Measurements from ENCODE around the gene GADD45GIP1. TPM values are rescaled to one million over a fixed set of nuclear protein-coding genes. Genes with fewer than 3 reads are reported as not detected.
"Not testable (repeated sequence)": the region's sequence is repeated elsewhere in the genome, so short reads cannot be mapped to it uniquely, and the experiment has no call there.

The GADD45GIP1 gene
- total RNA-seq, 1 donor = 15.2 TPM

DNA sequence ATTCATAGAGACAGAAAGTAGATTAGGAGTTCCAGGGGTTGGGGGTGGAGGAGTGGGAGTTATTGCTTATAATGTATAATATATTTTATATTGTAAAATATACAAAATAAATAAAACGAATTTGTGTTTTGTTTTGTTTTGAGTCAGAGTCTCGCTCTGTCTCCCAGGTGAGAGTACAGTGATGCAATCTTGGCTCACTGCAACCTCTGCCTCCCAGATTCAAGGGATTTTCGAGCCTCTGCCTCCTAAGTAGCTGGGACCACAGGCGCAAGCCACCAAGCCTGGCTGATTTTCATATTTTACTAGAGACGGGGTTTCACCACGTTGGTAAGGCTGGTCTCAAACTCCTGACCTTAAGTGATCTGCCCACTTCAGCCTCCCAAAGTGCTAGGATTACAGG lies 2.5 kb upstream of the GADD45GIP1 start:
- H3K79me2 ChIP-seq (ENCODE audit: insufficient read depth, low read length) = peaks cover 31% of the 10 kb centered on the region
- no peak overlapping the region for H3K27ac ChIP-seq (ENCODE audit: low read depth, low read length)
- no peak for DNase-seq (ENCODE audit: insufficient read length, low spot score, missing footprints)
- H4K20me1 ChIP-seq (ENCODE audit: insufficient read depth, low read length) = no peaks in the 10 kb centered on the region
- peaks cover 13% of the 10 kb centered on the region for H3K4me1 ChIP-seq (ENCODE audit: insufficient read depth, low read length)
- no peaks in the 10 kb centered on the region for H3K9me3 ChIP-seq (ENCODE audit: low read depth, low read length)
- no peaks in the 10 kb centered on the region for H3K27me3 ChIP-seq (ENCODE audit: insufficient read depth, low read length)
- no peak overlapping the region for H2AFZ ChIP-seq (ENCODE audit: low read length)
- H3K4me2 ChIP-seq (ENCODE audit: insufficient read depth, low read length) = no peak overlapping the region
- TF ChIP-seq, protein P1, sequence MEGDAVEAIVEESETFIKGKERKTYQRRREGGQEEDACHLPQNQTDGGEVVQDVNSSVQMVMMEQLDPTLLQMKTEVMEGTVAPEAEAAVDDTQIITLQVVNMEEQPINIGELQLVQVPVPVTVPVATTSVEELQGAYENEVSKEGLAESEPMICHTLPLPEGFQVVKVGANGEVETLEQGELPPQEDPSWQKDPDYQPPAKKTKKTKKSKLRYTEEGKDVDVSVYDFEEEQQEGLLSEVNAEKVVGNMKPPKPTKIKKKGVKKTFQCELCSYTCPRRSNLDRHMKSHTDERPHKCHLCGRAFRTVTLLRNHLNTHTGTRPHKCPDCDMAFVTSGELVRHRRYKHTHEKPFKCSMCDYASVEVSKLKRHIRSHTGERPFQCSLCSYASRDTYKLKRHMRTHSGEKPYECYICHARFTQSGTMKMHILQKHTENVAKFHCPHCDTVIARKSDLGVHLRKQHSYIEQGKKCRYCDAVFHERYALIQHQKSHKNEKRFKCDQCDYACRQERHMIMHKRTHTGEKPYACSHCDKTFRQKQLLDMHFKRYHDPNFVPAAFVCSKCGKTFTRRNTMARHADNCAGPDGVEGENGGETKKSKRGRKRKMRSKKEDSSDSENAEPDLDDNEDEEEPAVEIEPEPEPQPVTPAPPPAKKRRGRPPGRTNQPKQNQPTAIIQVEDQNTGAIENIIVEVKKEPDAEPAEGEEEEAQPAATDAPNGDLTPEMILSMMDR (IDR thresholded peaks at IDR 0.05; ENCODE audit: extremely low read depth, low read depth, low read length) = no peak
- peaks cover 6% of the 10 kb centered on the region for H3K36me3 ChIP-seq (ENCODE audit: insufficient read depth, low read length)
- H3K4me3 ChIP-seq (ENCODE audit: insufficient read depth, low read length) = no peak overlapping the region

GRCh38 chr19:12957389-12957952 lies 448 bp upstream of the GADD45GIP1 start:
- H3K27ac ChIP-seq (ENCODE audit: low read depth, low read length) = peak overlapping the region; percentile 86
- not testable (repeated sequence) for H3K9me3 ChIP-seq (ENCODE audit: low read depth, low read length); DNase-seq (ENCODE audit: insufficient read length, low spot score, missing footprints); H3K27me3 ChIP-seq (ENCODE audit: insufficient read depth, low read length); H4K20me1 ChIP-seq (ENCODE audit: insufficient read depth, low read length)
- peaks cover 20% of the 10 kb centered on the region for H3K36me3 ChIP-seq (ENCODE audit: insufficient read depth, low read length)
- H3K79me2 ChIP-seq (ENCODE audit: insufficient read depth, low read length) = peaks cover 43% of the 10 kb centered on the region
- H3K4me2 ChIP-seq (ENCODE audit: insufficient read depth, low read length) = peak overlapping the region; percentile 92
- peaks cover 33% of the 10 kb centered on the region for H3K4me1 ChIP-seq (ENCODE audit: insufficient read depth, low read length)
- H2AFZ ChIP-seq (ENCODE audit: low read length) = peak overlapping the region; percentile 94
- H3K4me3 ChIP-seq (ENCODE audit: insufficient read depth, low read length) = peak overlapping the region; percentile 96

DNA sequence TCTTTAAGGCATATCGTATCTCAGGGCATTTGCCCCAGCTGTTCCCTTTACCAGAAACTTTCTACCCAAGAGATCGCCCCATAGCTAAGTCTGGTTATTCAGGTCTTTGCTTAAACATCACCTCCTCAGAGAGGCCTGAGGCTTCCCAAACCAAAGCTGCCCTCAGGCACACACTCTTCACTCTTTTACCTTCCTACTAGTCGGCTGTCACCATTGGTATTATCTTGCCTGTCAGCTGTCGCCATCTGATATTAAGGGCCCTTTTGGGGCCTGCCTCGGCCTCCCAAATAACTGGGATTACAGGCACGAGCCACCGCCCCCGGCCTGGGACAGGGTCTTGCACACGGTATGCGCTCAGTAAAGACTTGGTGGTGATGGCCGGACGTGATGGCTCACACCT lies 1.0 kb downstream of the GADD45GIP1 start:
- Histone ChIP-seq H2AFZ (ENCODE audit: low read length) (no peak overlapping the region), H3K79me2 (ENCODE audit: insufficient read depth, low read length) (peaks cover 49% of the 10 kb centered on the region), H3K36me3 (ENCODE audit: insufficient read depth, low read length) (peaks cover 33% of the 10 kb centered on the region), H3K9me3 (ENCODE audit: low read depth, low read length) (no peaks in the 10 kb centered on the region), H3K4me3 (ENCODE audit: insufficient read depth, low read length) (peak overlapping the region; percentile 96), H3K27me3 (ENCODE audit: insufficient read depth, low read length) (no peaks in the 10 kb centered on the region), H3K4me2 (ENCODE audit: insufficient read depth, low read length) (peak overlapping the region; percentile 92), H4K20me1 (ENCODE audit: insufficient read depth, low read length) (no peaks in the 10 kb centered on the region), H3K27ac (ENCODE audit: low read depth, low read length) (peak overlapping the region; percentile 47), H3K4me1 (ENCODE audit: insufficient read depth, low read length) (peaks cover 42% of the 10 kb centered on the region)
- TF ChIP-seq, protein P1 (IDR thresholded peaks at IDR 0.05; ENCODE audit: extremely low read depth, low read depth, low read length) = no peak
- DNase-seq (ENCODE audit: insufficient read length, low spot score, missing footprints) = peak; percentile 69

DNA sequence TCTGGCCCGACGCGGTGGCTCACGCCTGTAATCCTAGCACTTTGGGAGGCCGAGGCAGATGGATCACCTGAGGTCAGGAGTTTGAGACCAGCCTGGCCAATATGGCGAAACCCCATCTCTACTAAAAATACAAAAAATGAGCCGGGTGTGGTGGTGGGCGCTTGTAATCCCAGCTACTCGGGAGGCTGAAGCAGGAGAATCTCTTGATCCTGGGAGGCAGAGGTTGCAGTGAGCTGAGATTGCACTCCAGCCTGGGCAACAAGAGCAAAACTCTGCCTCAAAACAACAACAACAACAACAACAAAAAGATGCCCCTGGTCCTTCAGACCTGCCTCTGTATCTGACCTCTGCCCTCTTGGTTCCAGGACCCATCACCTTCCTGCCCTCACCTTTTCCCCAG lies 1.4 kb downstream of the GADD45GIP1 start:
- not testable (repeated sequence) for H2AFZ ChIP-seq (ENCODE audit: low read length); H3K9me3 ChIP-seq (ENCODE audit: low read depth, low read length); H3K27me3 ChIP-seq (ENCODE audit: insufficient read depth, low read length); H4K20me1 ChIP-seq (ENCODE audit: insufficient read depth, low read length)
- peaks cover 42% of the 10 kb centered on the region for H3K4me1 ChIP-seq (ENCODE audit: insufficient read depth, low read length)
- H3K4me2 ChIP-seq (ENCODE audit: insufficient read depth, low read length) = peak overlapping the region; percentile 92
- H3K27ac ChIP-seq (ENCODE audit: low read depth, low read length) = peak overlapping the region; percentile 100
- peaks cover 53% of the 10 kb centered on the region for H3K79me2 ChIP-seq (ENCODE audit: insufficient read depth, low read length)
- peaks cover 35% of the 10 kb centered on the region for H3K36me3 ChIP-seq (ENCODE audit: insufficient read depth, low read length)
- peak; percentile 38 for DNase-seq (ENCODE audit: insufficient read length, low spot score, missing footprints)
- peak overlapping the region; percentile 96 for H3K4me3 ChIP-seq (ENCODE audit: insufficient read depth, low read length)

DNA sequence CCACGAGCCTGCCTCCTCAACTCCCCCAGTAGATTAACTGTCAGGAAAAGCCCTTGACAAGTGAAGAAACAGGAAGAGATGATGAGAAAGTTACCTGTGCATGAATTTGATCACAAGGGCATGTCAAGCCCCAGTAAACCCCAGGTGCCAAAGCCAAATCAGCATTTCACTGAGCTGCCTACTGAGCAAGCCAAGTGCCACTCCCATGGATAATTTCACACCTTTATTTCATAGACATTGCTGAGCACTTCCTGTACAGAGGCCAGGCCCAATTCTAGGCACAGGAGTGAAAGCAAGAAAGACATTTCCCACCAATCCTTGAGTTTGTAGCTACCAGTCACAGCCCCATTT lies 2.4 kb downstream of the GADD45GIP1 start:
- no peak overlapping the region for H3K4me3 ChIP-seq (ENCODE audit: insufficient read depth, low read length)
- TF ChIP-seq, protein P1 (IDR thresholded peaks at IDR 0.05; ENCODE audit: extremely low read depth, low read depth, low read length) = no peak
- H3K27me3 ChIP-seq (ENCODE audit: insufficient read depth, low read length) = no peaks in the 10 kb centered on the region
- H3K27ac ChIP-seq (ENCODE audit: low read depth, low read length) = peak overlapping the region; percentile 100
- H3K79me2 ChIP-seq (ENCODE audit: insufficient read depth, low read length) = peaks cover 60% of the 10 kb centered on the region
- H3K4me1 ChIP-seq (ENCODE audit: insufficient read depth, low read length) = peaks cover 42% of the 10 kb centered on the region
- H3K36me3 ChIP-seq (ENCODE audit: insufficient read depth, low read length) = peaks cover 45% of the 10 kb centered on the region
- no peaks in the 10 kb centered on the region for H4K20me1 ChIP-seq (ENCODE audit: insufficient read depth, low read length)
- H2AFZ ChIP-seq (ENCODE audit: low read length) = no peak overlapping the region
- no peaks in the 10 kb centered on the region for H3K9me3 ChIP-seq (ENCODE audit: low read depth, low read length)
- H3K4me2 ChIP-seq (ENCODE audit: insufficient read depth, low read length) = peak overlapping the region; percentile 24
- DNase-seq (ENCODE audit: insufficient read length, low spot score, missing footprints) = no peak

Measured in osteoblast (primary cell).